Smooth muscle cell (in vitro differentiated cells): ENCODE data around the gene SHE. TPM values are rescaled to one million over a fixed set of nuclear protein-coding genes. Genes with fewer than 3 reads are reported as not detected.
"Not testable (repeated sequence)": the region's sequence is repeated elsewhere in the genome, so short reads cannot be mapped to it uniquely, and the experiment has no call there.

Source experiments
- DNase-seq: peaks from one replicate; lab custom pipeline; 2025; ENCODE audit not compliant: unreplicated experiment; lab: John Stamatoyannopoulos, UW
- H2AFZ ChIP-seq: fragments of 200-600 bp; sonication (generic); 2 replicates; pipeline ENCODE4 v1.6.0; 2016; ENCODE audit warnings: antibody characterized with exemption, low read depth, mild to moderate bottlenecking
- H3F3A ChIP-seq: fragments of 200-600 bp; sonication (generic); 2 replicates; pipeline ENCODE4 v1.6.0; 2017; ENCODE audit warnings: antibody characterized with exemption, low read depth
- H3K27ac ChIP-seq: fragments of 200-600 bp; sonication (generic); 2 replicates; pipeline ENCODE4 v1.5.1; 2016; ENCODE audit warnings: low read depth, mild to moderate bottlenecking
- H3K27me3 ChIP-seq: fragments of 200-600 bp; sonication (generic); 2 replicates; pipeline ENCODE4 v1.6.1; 2016; ENCODE audit warnings: low read depth, mild to moderate bottlenecking
- H3K36me3 ChIP-seq: fragments of 200-600 bp; sonication (generic); 2 replicates; pipeline ENCODE4 v1.5.1; 2016; ENCODE audit warnings: low read depth
- H3K4me1 ChIP-seq: fragments of 200-600 bp; sonication (generic); 2 replicates; pipeline ENCODE4 v1.5.1; 2016; ENCODE audit warnings: low read depth
- H3K4me2 ChIP-seq: fragments of 200-600 bp; sonication (generic); 2 replicates; pipeline ENCODE4 v1.6.0; 2016; ENCODE audit warnings: mild to moderate bottlenecking
- H3K4me3 ChIP-seq: fragments of 200-600 bp; sonication (generic); 2 replicates; pipeline ENCODE4 v1.5.1; 2016; ENCODE audit warnings: mild to moderate bottlenecking
- H3K79me2 ChIP-seq: fragments of 200-600 bp; sonication (generic); 2 replicates; pipeline ENCODE4 v1.6.0; 2016; ENCODE audit warnings: low read depth, mild to moderate bottlenecking
- H3K9ac ChIP-seq: fragments of 200-600 bp; sonication (generic); 2 replicates; pipeline ENCODE4 v1.6.0; 2016; ENCODE audit warnings: low read depth
- H3K9me3 ChIP-seq: fragments of 200-600 bp; sonication (generic); replicated peaks from 2 replicates; pipeline ENCODE4 v1.5.1; 2016; ENCODE audit warnings: low read depth
- H4K20me1 ChIP-seq: fragments of 200-600 bp; sonication (generic); 2 replicates; pipeline ENCODE4 v1.6.0; 2016; ENCODE audit warnings: low read depth
- WGBS: methylation state at CpG from one replicate; pipeline ENCODE4 v1.1.7; 2016; ENCODE audit warnings: low lambda C conversion rate; 5-methylcytosine and 5-hydroxymethylcytosine counted together
- polyA plus RNA-seq: library from polyadenylated mRNA; unstranded; fragments of >200 nt; fragmentation: Nextera tagmentation; extraction: Ambion mirVana; gene quantifications from 2 replicates; pipeline ENCODE4 v1.2.1, GENCODE V29; 2016
- total RNA-seq: library from RNA; depleted of rRNA; stranded (reverse); fragments of >200 nt; gene quantifications from 2 replicates; pipeline ENCODE4 v1.2.3, GENCODE V29; 2014
- TF ChIP-seq, protein P1 (sequence below): fragments of 200-600 bp; sonication (generic); IDR thresholded peaks from 2 replicates; pipeline ENCODE4 v1.5.1; 2017; ENCODE audit warnings: borderline replicate concordance, mild to moderate bottlenecking, antibody characterized with exemption; ENCODE audit not compliant: insufficient read depth, poor library complexity, severe bottlenecking

Gene SHE
- total and polyA plus RNA-seq, 2 experiments from 2014 or later: 0.39 to 0.45 TPM

GRCh38 chr1:154536570-154536969 is 34.4 kb upstream of the SHE start:
- Histone ChIP-seq H3K9me3 (no peaks in the 10 kb centered on the region), H2AFZ (no peak overlapping the region), H4K20me1 (no peaks in the 10 kb centered on the region), H3K4me1 (no peaks in the 10 kb centered on the region), H3K79me2 (no peaks in the 10 kb centered on the region), H3K4me2 (no peak overlapping the region), H3K27me3 (peaks cover 7% of the 10 kb centered on the region), H3F3A (no peaks in the 10 kb centered on the region), H3K4me3 (no peak overlapping the region), H3K9ac (no peak overlapping the region), H3K27ac (no peak overlapping the region), H3K36me3 (no peaks in the 10 kb centered on the region)
- no peak for DNase-seq
- TF ChIP-seq, protein P1, sequence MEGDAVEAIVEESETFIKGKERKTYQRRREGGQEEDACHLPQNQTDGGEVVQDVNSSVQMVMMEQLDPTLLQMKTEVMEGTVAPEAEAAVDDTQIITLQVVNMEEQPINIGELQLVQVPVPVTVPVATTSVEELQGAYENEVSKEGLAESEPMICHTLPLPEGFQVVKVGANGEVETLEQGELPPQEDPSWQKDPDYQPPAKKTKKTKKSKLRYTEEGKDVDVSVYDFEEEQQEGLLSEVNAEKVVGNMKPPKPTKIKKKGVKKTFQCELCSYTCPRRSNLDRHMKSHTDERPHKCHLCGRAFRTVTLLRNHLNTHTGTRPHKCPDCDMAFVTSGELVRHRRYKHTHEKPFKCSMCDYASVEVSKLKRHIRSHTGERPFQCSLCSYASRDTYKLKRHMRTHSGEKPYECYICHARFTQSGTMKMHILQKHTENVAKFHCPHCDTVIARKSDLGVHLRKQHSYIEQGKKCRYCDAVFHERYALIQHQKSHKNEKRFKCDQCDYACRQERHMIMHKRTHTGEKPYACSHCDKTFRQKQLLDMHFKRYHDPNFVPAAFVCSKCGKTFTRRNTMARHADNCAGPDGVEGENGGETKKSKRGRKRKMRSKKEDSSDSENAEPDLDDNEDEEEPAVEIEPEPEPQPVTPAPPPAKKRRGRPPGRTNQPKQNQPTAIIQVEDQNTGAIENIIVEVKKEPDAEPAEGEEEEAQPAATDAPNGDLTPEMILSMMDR: no peak
- WGBS: 69% methylated on average over 7 of the region's 7 CpGs

GRCh38 chr1:154533952-154534844 is 32.0 kb upstream of the SHE start:
- DNase-seq: no peak
- TF ChIP-seq, protein P1: peak; percentile 32
- 53% methylated on average over 11 of the region's 11 CpGs for WGBS

GRCh38 chr1:154531950-154532349 is 29.7 kb upstream of the SHE start:
- H3K9me3 ChIP-seq, H3K27me3 ChIP-seq, H4K20me1 ChIP-seq, DNase-seq, H3K4me1 ChIP-seq, H3F3A ChIP-seq, H3K4me2 ChIP-seq, H3K27ac ChIP-seq, H3K4me3 ChIP-seq, H2AFZ ChIP-seq, H3K36me3 ChIP-seq, H3K9ac ChIP-seq, H3K79me2 ChIP-seq: not testable (repeated sequence)
- 99% methylated on average over 13 of the region's 13 CpGs for WGBS

More at GRCh38 chr1:154533952-154534844, 32.0 kb upstream of the SHE start:
- Histone ChIP-seq H3K36me3 (no peaks in the 10 kb centered on the region), H4K20me1 (no peaks in the 10 kb centered on the region), H2AFZ (no peak overlapping the region), H3F3A (no peaks in the 10 kb centered on the region), H3K4me1 (no peaks in the 10 kb centered on the region), H3K9ac (no peak overlapping the region), H3K79me2 (no peaks in the 10 kb centered on the region), H3K4me3 (no peak overlapping the region), H3K9me3 (no peaks in the 10 kb centered on the region), H3K27me3 (no peaks in the 10 kb centered on the region), H3K27ac (no peak overlapping the region), H3K4me2 (no peak overlapping the region)

GRCh38 chr1:154529308-154529707 is 27.1 kb upstream of the SHE start:
- Histone ChIP-seq H3K27me3 (no peaks in the 10 kb centered on the region), H3K79me2 (no peaks in the 10 kb centered on the region), H2AFZ (no peak overlapping the region), H3K4me2 (no peak overlapping the region), H3K4me3 (no peak overlapping the region), H3K27ac (no peak overlapping the region), H3K36me3 (no peaks in the 10 kb centered on the region), H4K20me1 (no peaks in the 10 kb centered on the region), H3K9me3 (no peaks in the 10 kb centered on the region), H3K9ac (no peak overlapping the region), H3K4me1 (no peaks in the 10 kb centered on the region), H3F3A (no peaks in the 10 kb centered on the region)
- TF ChIP-seq, protein P1: no peak
- 92% methylated on average over 6 of the region's 6 CpGs for WGBS
- DNase-seq: no peak
